Kidney epithelial cell (primary cell): ENCODE measurements around the gene AURKA. TPM values are rescaled to one million over a fixed set of nuclear protein-coding genes. Genes with fewer than 3 reads are reported as not detected.
A peak's percentile ranks its signal among the peaks of the same experiment; 100 is the strongest.

Experiments
- DNase-seq: peaks from one replicate; pipeline ENCODE4 v3.0.0-alpha.2; 2010; ENCODE audit warnings: low read depth
- H3K27me3 ChIP-seq: 2 replicates; pipeline ENCODE4 v1.6.0; 2011; ENCODE audit warnings: low read length; ENCODE audit not compliant: control insufficient read depth, insufficient read depth
- H3K36me3 ChIP-seq: 2 replicates; pipeline ENCODE4 v1.5.1; 2011; ENCODE audit warnings: low read length; ENCODE audit not compliant: control insufficient read depth, insufficient read depth
- H3K4me3 ChIP-seq: 2 replicates; pipeline ENCODE4 v1.5.1; 2011; ENCODE audit warnings: low read depth, mild to moderate bottlenecking, control low read depth, low read length
- total RNA-seq: library from RNA; depleted of rRNA; stranded (reverse); fragments of >200 nt; gene quantifications from 2 replicates; pipeline ENCODE4 v1.2.3, GENCODE V29; 2015
- TF ChIP-seq, protein P1 (sequence below): IDR thresholded peaks from 2 replicates; pipeline ENCODE4 v1.5.1; 2011; ENCODE audit warnings: mild to moderate bottlenecking, moderate library complexity, low read length, control low read depth, inconsistent platforms; ENCODE audit not compliant: insufficient read depth, poor library complexity, severe bottlenecking

Gene AURKA
- total RNA-seq, 1 donor from 2014 or later: 8.0 TPM

DNA sequence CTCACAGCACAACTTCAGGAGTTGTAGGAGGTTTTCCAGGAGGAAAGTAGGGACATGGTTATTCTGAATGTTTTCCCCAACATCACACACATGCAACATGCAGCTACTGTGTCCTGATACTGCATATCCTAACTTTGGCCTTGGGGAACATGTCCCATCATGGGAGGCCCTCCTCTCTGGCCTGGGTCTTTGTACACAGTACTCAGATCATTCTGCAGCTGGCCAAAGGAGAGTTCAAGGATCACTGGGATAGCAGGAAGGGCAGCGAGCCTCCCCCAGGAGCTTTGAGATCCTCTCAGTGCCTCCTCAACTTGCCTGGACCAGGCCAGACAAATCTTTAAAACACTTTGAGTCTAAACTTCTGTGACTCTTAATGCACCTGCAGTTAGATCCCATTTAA, 32.9 kb upstream of the AURKA start:
- Histone ChIP-seq H3K36me3 (no peaks in the 10 kb centered on the region), H3K27me3 (no peaks in the 10 kb centered on the region), H3K4me3 (no peak overlapping the region)
- TF ChIP-seq, protein P1, sequence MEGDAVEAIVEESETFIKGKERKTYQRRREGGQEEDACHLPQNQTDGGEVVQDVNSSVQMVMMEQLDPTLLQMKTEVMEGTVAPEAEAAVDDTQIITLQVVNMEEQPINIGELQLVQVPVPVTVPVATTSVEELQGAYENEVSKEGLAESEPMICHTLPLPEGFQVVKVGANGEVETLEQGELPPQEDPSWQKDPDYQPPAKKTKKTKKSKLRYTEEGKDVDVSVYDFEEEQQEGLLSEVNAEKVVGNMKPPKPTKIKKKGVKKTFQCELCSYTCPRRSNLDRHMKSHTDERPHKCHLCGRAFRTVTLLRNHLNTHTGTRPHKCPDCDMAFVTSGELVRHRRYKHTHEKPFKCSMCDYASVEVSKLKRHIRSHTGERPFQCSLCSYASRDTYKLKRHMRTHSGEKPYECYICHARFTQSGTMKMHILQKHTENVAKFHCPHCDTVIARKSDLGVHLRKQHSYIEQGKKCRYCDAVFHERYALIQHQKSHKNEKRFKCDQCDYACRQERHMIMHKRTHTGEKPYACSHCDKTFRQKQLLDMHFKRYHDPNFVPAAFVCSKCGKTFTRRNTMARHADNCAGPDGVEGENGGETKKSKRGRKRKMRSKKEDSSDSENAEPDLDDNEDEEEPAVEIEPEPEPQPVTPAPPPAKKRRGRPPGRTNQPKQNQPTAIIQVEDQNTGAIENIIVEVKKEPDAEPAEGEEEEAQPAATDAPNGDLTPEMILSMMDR: no peak
- DNase-seq: no peak

DNA sequence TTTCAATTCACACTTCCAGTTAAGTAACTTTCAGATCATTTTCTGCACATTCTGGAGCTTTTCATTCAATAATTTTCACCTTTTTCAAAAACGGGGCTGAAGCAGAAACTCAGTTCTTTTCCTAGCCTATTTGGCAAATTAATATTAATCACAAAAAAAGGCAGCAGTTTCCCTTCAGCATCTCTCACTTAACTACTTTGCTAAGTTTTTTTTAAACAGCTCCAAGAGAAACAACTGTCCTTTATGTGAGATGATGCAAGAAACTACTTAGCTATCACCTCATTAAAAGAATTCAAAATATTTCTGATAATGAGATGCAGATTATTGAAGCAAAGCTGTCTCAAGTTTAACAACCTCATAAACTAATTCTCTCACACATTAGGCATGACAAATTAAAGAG, 31.9 kb upstream of the AURKA start:
- TF ChIP-seq, protein P1: no peak
- H3K36me3 ChIP-seq: no peaks in the 10 kb centered on the region
- DNase-seq: no peak
- no peaks in the 10 kb centered on the region for H3K27me3 ChIP-seq
- H3K4me3 ChIP-seq: no peak overlapping the region

DNA sequence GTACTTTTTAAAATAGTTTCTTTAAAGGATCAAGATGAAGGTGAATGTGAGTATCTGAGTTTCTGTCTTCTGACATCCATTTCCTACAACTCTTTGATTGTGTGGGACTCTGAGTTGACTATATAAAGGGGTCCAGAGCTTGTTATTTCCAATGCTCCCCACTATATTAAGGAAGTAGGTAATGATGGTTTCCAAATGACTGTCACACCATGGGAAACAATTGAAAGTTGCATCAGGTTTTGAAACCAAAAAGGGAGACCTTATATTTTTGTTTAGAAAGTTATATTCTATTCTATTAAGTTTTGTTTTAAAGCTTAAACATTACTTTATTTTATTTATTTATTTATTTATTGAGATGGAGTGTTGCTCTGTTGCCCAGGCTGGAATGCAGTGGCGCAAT, 31.2 kb upstream of the AURKA start:
- TF ChIP-seq, protein P1: no peak
- H3K27me3 ChIP-seq: no peaks in the 10 kb centered on the region
- no peaks in the 10 kb centered on the region for H3K36me3 ChIP-seq
- H3K4me3 ChIP-seq: no peak overlapping the region
- no peak for DNase-seq

DNA sequence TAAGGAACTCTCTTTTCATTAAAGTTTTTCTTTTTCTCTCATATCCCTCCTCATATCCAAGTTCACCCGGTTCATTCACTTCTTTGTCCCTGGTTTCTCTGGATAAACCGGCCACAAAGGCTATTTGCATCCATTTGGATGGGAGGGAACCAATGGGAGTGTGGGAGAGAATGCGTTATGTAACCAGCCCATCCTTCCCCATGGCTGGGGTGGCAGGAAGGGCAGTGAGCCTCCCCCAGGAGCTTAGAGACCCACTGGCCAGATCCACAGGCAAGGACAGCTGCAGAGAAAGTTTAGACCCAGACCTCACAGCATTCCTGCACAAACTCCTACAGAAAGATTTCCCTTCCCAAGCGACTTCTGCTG, 30.8 kb upstream of the AURKA start:
- Histone ChIP-seq H3K27me3 (no peaks in the 10 kb centered on the region), H3K4me3 (no peak overlapping the region), H3K36me3 (no peaks in the 10 kb centered on the region)
- TF ChIP-seq, protein P1: no peak
- no peak for DNase-seq

DNA sequence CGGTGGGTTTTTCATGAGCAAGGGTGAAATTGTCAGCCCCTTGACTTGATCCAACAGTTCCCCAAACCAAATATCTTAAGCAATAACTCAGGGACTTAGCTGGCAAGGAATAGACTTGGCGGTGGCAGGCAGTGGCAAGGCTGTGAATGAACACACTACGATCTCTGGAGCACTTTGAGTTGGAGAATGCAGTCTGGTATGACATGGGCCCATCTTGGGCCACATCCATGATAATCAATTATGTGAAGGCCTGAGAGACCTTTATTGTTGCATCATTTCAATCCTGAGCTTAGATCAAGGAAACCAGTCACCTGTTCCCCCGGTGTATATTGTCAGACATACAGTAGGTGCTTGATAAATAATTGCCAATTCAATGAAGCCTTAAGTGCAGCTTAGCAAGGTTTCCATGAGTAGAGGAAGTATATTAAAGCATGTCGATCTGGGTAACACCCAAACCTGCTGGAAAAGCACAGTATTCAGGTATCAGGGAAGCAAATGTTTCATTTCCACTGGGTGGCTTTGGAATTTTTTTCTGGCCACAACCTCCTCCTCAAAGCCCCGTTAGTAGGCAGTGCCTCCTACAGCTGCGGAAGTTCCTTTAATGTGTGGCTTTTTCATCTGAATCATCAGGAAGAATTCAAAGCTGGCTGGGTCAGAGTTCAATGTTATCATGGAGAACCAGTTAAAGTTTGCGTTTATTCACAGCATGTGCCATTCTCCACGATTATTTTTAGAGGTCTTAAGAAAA, 30.2 kb upstream of the AURKA start:
- no peaks in the 10 kb centered on the region for H3K27me3 ChIP-seq
- no peak overlapping the region for H3K4me3 ChIP-seq
- no peaks in the 10 kb centered on the region for H3K36me3 ChIP-seq
- TF ChIP-seq, protein P1: no peak
- DNase-seq: peak; percentile 60
